ENCODE results near the gene ADSL.

Gene ADSL

DNA sequence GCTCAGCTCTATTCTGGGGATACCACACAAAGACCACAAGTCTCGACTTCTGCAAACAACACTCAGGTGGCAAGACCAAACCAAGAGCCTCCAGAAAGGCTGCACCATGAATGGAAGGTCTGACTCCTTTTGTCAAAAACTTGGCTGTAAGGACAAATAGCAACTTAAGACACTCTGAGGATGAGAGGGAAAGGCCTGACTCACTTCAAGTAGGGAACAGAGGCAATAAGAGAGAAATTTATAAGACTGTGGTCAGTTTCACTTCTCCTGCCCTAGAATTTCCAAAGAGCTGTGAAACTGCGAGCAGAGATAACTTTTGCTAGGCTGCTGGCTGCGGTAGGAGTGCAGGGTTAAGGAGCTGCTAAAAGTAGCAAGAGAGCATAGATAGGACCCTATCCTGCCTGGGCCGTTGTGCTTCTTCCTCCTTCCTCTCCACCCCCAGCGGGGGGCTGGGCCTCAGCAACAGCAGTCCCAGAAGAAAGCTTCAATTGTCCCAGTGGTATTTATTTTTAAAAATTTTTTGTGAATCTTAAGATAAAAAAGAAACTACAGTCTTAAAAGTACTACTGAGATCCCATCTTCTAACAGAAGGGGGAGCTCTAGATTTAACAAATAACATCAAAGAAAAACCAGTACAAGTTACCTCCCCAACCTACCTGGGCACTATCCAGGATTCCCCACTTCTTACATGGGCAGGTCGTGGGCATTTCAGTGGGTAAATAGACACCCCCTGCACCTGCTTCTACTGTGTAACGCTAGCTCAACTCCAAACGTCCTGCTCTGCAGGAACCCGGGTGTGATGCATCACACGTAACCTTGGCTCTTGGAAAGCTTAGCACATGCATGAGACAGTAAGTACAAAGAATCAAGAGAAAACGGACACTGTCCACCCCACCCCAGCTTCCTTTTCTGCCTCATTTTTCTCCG is 90.5 kb downstream of the ADSL start:
- DNase-seq (ENCODE audit: extremely low read depth, low read depth): peak; percentile 23
- TF ChIP-seq, protein P1, sequence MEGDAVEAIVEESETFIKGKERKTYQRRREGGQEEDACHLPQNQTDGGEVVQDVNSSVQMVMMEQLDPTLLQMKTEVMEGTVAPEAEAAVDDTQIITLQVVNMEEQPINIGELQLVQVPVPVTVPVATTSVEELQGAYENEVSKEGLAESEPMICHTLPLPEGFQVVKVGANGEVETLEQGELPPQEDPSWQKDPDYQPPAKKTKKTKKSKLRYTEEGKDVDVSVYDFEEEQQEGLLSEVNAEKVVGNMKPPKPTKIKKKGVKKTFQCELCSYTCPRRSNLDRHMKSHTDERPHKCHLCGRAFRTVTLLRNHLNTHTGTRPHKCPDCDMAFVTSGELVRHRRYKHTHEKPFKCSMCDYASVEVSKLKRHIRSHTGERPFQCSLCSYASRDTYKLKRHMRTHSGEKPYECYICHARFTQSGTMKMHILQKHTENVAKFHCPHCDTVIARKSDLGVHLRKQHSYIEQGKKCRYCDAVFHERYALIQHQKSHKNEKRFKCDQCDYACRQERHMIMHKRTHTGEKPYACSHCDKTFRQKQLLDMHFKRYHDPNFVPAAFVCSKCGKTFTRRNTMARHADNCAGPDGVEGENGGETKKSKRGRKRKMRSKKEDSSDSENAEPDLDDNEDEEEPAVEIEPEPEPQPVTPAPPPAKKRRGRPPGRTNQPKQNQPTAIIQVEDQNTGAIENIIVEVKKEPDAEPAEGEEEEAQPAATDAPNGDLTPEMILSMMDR (IDR thresholded peaks at IDR 0.05; ENCODE audit: low read depth, low read length): peak; percentile 47

Measured in AG09319 (cell line).